NB4 (cell line): ENCODE results near the gene ASCL3.

Experiments
- MAX ChIP-seq: IDR thresholded peaks from 2 replicates; pipeline ENCODE4 v1.6.1; 2011; ENCODE audit warnings: low read depth, low read length
- MYC ChIP-seq: IDR thresholded peaks from 2 replicates; pipeline ENCODE4 v1.6.1; 2011; ENCODE audit warnings: low read depth, low read length
- POLR2A ChIP-seq: IDR thresholded peaks from 2 replicates; pipeline ENCODE4 v1.6.1; 2011; ENCODE audit warnings: mild to moderate bottlenecking; ENCODE audit not compliant: insufficient read length; ENCODE audit errors: extremely low read depth
- TF ChIP-seq, protein P1 (sequence below): IDR thresholded peaks from one replicate; pipeline ENCODE4 v1.5.1; 2012; ENCODE audit warnings: low read depth, low read length

- TF ChIP-seq, protein P1, sequence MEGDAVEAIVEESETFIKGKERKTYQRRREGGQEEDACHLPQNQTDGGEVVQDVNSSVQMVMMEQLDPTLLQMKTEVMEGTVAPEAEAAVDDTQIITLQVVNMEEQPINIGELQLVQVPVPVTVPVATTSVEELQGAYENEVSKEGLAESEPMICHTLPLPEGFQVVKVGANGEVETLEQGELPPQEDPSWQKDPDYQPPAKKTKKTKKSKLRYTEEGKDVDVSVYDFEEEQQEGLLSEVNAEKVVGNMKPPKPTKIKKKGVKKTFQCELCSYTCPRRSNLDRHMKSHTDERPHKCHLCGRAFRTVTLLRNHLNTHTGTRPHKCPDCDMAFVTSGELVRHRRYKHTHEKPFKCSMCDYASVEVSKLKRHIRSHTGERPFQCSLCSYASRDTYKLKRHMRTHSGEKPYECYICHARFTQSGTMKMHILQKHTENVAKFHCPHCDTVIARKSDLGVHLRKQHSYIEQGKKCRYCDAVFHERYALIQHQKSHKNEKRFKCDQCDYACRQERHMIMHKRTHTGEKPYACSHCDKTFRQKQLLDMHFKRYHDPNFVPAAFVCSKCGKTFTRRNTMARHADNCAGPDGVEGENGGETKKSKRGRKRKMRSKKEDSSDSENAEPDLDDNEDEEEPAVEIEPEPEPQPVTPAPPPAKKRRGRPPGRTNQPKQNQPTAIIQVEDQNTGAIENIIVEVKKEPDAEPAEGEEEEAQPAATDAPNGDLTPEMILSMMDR, result no peak
- TF ChIP-seq MYC, result no peak
- no peak for TF ChIP-seq MAX
- TF ChIP-seq POLR2A, result no peak
These were observed 20.0 kb upstream of the ASCL3 start for GRCh38 chr11:8962841-8963240.
